Adrenal gland (tissue), 12 donors: ENCODE measurements around the gene RABGAP1L. TPM values are rescaled to one million over a fixed set of nuclear protein-coding genes. Genes with fewer than 3 reads are reported as not detected.
"Not testable (repeated sequence)": the region's sequence is repeated elsewhere in the genome, so short reads cannot be mapped to it uniquely, and the experiment has no call there.

Experiments used
- DNase-seq, 7 donors: peaks; one replicate each; pipeline ENCODE4 v3.0.0-alpha.2; 2019 to 2020
- H3K27ac ChIP-seq, 5 donors: fragments of 200-600 bp; sonication (generic) in 4 of 5; 1 replicate in 3 of 5; 2 replicates in 2 of 5; pipeline versions ENCODE4 v1.5.1 to v1.8.0; 2016 to 2020; ENCODE audit warnings: mild to moderate bottlenecking in 1 of 5
- H3K27me3 ChIP-seq: fragments of 200-600 bp; 2 replicates; pipeline ENCODE4 v1.8.0; 2021
- H3K36me3 ChIP-seq, 2 donors: fragments of 200-600 bp; replicated peaks in 1 of 2; 1 replicate in 1 of 2; 2 replicates in 1 of 2; pipeline versions ENCODE4 v1.5.1 to v1.8.0; 2018 to 2022
- H3K4me1 ChIP-seq, 2 donors: fragments of 200-600 bp; replicated peaks in 1 of 2; 1 replicate in 1 of 2; 2 replicates in 1 of 2; pipeline versions ENCODE4 v1.5.1 to v1.8.0; 2018 to 2021
- H3K4me3 ChIP-seq, 4 donors: fragments of 200-600 bp; sonication (generic) in 3 of 4; one replicate each; pipeline ENCODE4 v1.5.1; 2016 to 2018
- H3K9me3 ChIP-seq, 3 donors: fragments of 200-600 bp; sonication (generic) in 1 of 3; replicated peaks in 1 of 3; 1 replicate in 2 of 3; 2 replicates in 1 of 3; pipeline versions ENCODE4 v1.5.1 to v1.8.0; 2016 to 2021
- POLR2A ChIP-seq, 2 donors: fragments of 450-650 bp; IDR thresholded peaks; one replicate each; pipeline ENCODE4 v1.6.1; 2017; ENCODE audit warnings: antibody characterized with exemption in 2 of 2, mild to moderate bottlenecking in 2 of 2, moderate library complexity in 1 of 2
- WGBS, 4 donors: extraction: QIAGEN DNeasy Blood & Tissue Kit in 2 of 4; methylation state at CpG; one replicate each; pipeline versions ENCODE4 v1.1.5 to v1.1.7; 2013 to 2017; 5-methylcytosine and 5-hydroxymethylcytosine counted together
- intact Hi-C, 2 donors: fragments of 100-400 bp; cut with DNase I; formaldehyde crosslinking; loops; one replicate each; pipeline versions ENCODE4 v1.14.1 to v1.15.0; 2022 to 2023
- polyA plus RNA-seq, 3 donors: library from polyadenylated mRNA; stranded (reverse); fragments of 200-250 nt in 2 of 3; fragments of 350-450 nt in 1 of 3; fragmentation: Illumina TruSeq in 1 of 3; extraction: RNeasy Lipid Tissue Mini Kit (QIAGEN cat#74804) in 1 of 3; gene quantifications; one replicate each; pipeline ENCODE4 v1.2.3, GENCODE V29; 2013 to 2014
- total RNA-seq, 9 donors: library from RNA; depleted of rRNA in 4 of 9; stranded (reverse); fragments of >200 nt in 4 of 9; fragments of 120-200 nt in 1 of 9; fragmentation: NEBNext Ultra II Directional in 1 of 9; extraction: Animal tissue kit (Norgen Biotek cat#: 25700) in 1 of 9; gene quantifications; one replicate each; pipeline versions ENCODE4 v1.1.0 to v1.2.4, GENCODE V29; 2013 to 2023
- TF ChIP-seq, protein P1 (sequence below), 6 experiments: fragments of 450-650 bp in 4 of 6; fragments of 200-600 bp in 2 of 6; sonication (generic) in 1 of 6; IDR thresholded peaks; 1 replicate in 5 of 6; 2 replicates in 1 of 6; pipeline versions ENCODE4 v1.5.1 to v1.8.0; 2016 to 2021; ENCODE audit warnings: antibody characterized with exemption in 6 of 6, mild to moderate bottlenecking in 2 of 6, moderate library complexity in 1 of 6
- donor health status: healthy with polysubstance abuse.
- donor health status: Bipolar disorder and iron deficiency.
- donor health status: DM: yes; HTN: yes; CAD: no.
- donor health status: DM: no; HTN: no; CAD: no.
- donor health status: DM: no; HTN: no; CAD: no.
- donor health status: DM: yes; HTN: yes; CAD: no.

Gene RABGAP1L
- total and polyA plus RNA-seq, 12 donors: 10.4 to 29.9 (median 19.7) TPM

DNA sequence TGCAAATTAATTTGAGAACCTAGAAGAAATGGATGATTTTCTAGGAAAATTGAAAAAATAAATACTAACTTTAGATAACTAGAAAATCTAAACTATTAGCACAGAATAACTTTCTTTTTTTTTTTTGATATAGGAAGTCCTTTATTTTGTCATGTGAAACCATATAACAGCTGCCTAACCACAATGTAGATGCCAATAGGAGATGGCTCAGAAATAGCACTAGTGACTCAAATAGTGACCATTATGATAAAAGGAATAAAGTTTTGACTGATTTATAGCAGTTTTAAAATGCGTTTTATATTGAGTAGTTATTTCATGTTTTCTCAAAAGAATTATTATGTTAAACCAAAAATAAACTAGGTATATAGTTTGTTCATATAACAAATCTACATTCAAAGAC, 682.4 kb downstream of the RABGAP1L start:
- Histone ChIP-seq H3K27me3 (no peaks in the 10 kb centered on the region), H3K4me3 (no peak overlapping the region), H3K4me1 (no peaks in the 10 kb centered on the region), H3K9me3 (no peaks in the 10 kb centered on the region), H3K36me3 (no peaks in the 10 kb centered on the region), H3K27ac (no peak overlapping the region)
- no peak for DNase-seq
- WGBS, 4 donors: 21 to 31% (median 30%) methylated on average over 1 of the region's 1 CpG
- no peak for TF ChIP-seq POLR2A (IDR thresholded peaks at IDR 0.05)
- TF ChIP-seq, protein P1, sequence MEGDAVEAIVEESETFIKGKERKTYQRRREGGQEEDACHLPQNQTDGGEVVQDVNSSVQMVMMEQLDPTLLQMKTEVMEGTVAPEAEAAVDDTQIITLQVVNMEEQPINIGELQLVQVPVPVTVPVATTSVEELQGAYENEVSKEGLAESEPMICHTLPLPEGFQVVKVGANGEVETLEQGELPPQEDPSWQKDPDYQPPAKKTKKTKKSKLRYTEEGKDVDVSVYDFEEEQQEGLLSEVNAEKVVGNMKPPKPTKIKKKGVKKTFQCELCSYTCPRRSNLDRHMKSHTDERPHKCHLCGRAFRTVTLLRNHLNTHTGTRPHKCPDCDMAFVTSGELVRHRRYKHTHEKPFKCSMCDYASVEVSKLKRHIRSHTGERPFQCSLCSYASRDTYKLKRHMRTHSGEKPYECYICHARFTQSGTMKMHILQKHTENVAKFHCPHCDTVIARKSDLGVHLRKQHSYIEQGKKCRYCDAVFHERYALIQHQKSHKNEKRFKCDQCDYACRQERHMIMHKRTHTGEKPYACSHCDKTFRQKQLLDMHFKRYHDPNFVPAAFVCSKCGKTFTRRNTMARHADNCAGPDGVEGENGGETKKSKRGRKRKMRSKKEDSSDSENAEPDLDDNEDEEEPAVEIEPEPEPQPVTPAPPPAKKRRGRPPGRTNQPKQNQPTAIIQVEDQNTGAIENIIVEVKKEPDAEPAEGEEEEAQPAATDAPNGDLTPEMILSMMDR (IDR thresholded peaks at IDR 0.05): no peak
- intact Hi-C loops: no loop called here

DNA sequence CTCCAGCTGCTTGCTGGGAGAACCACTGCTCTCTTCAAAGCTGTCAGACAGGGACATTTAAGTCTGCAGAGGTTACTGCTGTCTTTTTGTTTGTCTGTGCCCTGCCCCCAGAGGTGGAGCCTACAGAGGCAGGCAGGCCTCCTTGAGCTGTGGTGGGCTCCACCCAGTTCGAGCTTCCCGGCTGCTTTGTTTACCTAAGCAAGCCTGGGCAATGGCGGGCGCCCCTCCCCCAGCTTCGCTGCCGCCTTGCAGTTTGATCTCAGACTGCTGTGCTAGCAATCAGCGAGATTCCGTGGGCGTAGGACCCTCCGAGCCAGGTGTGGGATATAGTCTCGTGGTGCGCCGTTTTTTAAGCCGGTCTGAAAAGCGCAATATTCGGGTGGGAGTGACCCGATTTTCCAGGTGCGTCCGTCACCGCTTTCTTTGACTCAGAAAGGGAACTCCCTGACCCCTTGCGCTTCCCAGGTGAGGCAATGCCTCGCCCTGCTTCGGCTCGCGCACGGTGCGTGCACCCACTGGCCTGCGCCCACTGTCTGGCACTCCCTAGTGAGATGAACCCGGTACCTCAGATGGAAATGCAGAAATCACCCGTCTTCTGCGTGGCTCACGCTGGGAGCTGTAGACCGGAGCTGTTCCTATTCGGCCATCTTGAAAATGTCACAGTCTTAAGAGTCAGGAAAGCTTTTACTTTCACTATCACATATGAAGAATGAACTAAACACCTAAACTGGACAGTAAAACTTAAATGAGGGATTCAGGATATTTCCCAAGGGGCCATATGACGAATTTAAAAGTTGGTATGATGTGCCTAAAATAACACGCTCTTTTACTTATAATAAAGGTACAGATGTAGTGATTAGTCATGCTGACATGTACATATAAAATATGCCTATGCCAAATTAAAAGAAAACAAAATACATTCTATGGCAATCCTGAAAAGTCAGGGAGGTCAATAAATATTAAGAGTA, 689.6 kb downstream of the RABGAP1L start:
- H3K27ac ChIP-seq, H3K36me3 ChIP-seq, DNase-seq, H3K9me3 ChIP-seq, H3K4me1 ChIP-seq, intact Hi-C loops, H3K27me3 ChIP-seq, H3K4me3 ChIP-seq: not testable (repeated sequence)
- 85 to 96% (median 93%) methylated on average over 7 to 32 of the region's 36 CpGs for WGBS, 4 donors

DNA sequence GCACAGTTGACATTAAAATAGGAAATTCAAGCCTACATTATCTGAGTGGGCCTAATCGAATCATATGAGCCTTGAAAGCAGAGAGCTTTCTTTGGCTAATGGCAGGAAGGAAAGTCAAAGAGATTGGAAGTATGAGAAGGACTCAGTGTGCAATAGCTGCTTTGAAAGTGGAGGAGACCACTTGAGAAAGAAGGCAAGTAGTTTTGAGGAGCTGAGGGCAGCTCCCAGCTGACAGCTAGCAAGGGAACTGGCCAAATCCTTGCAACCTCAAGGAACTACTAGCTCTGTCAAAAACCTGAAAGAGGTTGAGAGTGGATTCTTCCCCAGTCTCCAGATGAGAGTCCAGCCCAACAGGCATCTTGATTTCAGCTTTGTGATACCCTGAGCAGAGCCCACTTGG, 691.4 kb downstream of the RABGAP1L start:
- no peaks in the 10 kb centered on the region for H3K9me3 ChIP-seq
- DNase-seq: no peak
- no peaks in the 10 kb centered on the region for H3K36me3 ChIP-seq
- intact Hi-C loops: no loop called here
- no peak overlapping the region for H3K4me3 ChIP-seq
- WGBS, 4 donors: 87 to 97% (median 94%) methylated on average over 1 of the region's 1 CpG
- TF ChIP-seq, protein P1 (IDR thresholded peaks at IDR 0.05): no peak
- TF ChIP-seq POLR2A (IDR thresholded peaks at IDR 0.05): no peak
- no peak overlapping the region for H3K27ac ChIP-seq
- H3K27me3 ChIP-seq: no peaks in the 10 kb centered on the region
- peaks cover 0 to 5% of the 10 kb centered on the region in 2 donors for H3K4me1 ChIP-seq

DNA sequence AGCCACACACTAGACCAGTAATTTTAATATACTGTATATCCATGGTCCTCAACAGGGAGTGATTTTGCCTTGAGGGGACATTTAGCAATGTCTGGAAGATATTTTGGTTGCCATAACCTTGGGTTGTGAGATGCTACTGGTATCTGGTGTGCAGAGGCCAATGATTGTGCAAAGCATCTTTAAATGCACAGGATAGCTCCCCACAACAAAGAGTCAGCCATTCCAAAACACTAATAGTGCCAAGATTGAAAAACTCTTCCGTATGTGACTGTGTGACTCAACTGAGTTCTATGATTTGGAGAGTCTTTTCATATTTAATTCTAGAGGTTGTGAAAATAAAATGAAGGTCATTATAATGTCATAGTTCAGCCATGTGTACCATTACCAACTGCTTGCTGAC, 699.0 kb downstream of the RABGAP1L start:
- 31 to 53% (median 44%) methylated on average over 1 of the region's 1 CpG for WGBS, 4 donors
- no peaks in the 10 kb centered on the region for H3K4me1 ChIP-seq
- H3K4me3 ChIP-seq: no peak overlapping the region
- intact Hi-C loops: no loop called here
- no peak overlapping the region for H3K27ac ChIP-seq
- no peaks in the 10 kb centered on the region for H3K36me3 ChIP-seq
- TF ChIP-seq, protein P1 (IDR thresholded peaks at IDR 0.05): no peak
- no peak for TF ChIP-seq POLR2A (IDR thresholded peaks at IDR 0.05)
- H3K27me3 ChIP-seq: no peaks in the 10 kb centered on the region
- H3K9me3 ChIP-seq: no peaks in the 10 kb centered on the region
- no peak for DNase-seq
